Gastroesophageal sphincter (tissue), 4 donors: ENCODE results near the gene POFUT2. TPM values are rescaled to one million over a fixed set of nuclear protein-coding genes. Genes with fewer than 3 reads are reported as not detected.

Source experiments
- ATAC-seq: fragments of 150-250 bp; one replicate; pipeline ENCODE4 v1.9.1; 2016; ENCODE audit warnings: mild to moderate bottlenecking, moderate library complexity
- H3K27ac ChIP-seq, 4 donors: fragments of 200-600 bp; sonication (generic) in 3 of 4; 1 replicate in 3 of 4; 2 replicates in 1 of 4; pipeline ENCODE4 v1.5.1; 2016 to 2019
- H3K27me3 ChIP-seq: fragments of 200-600 bp; sonication (generic); one replicate; pipeline ENCODE4 v1.5.1; 2019
- H3K36me3 ChIP-seq, 2 donors: fragments of 200-600 bp; sonication (generic); one replicate each; pipeline ENCODE4 v1.5.1; 2019; ENCODE audit warnings: control low read depth in 1 of 2
- H3K4me1 ChIP-seq, 3 donors: fragments of 200-600 bp; sonication (generic); 1 replicate in 2 of 3; 2 replicates in 1 of 3; pipeline ENCODE4 v1.5.1; 2016 to 2019; ENCODE audit warnings: control low read depth in 2 of 3
- H3K4me3 ChIP-seq, 2 donors: fragments of 200-600 bp; sonication (generic); one replicate each; pipeline ENCODE4 v1.5.1; 2019; ENCODE audit warnings: mild to moderate bottlenecking in 1 of 2, moderate library complexity in 1 of 2
- H3K9me3 ChIP-seq, 3 donors: fragments of 200-600 bp; sonication (generic); one replicate each; pipeline ENCODE4 v1.5.1; 2017 to 2019; ENCODE audit warnings: control low read depth in 2 of 3
- CTCF ChIP-seq, 4 experiments: fragments of 200-600 bp in 2 of 4; fragments of 450-650 bp in 2 of 4; sonication (generic) in 1 of 4; IDR thresholded peaks; one replicate each; pipeline ENCODE4 v1.5.1; 2017 to 2019; ENCODE audit warnings: antibody characterized with exemption in 4 of 4, mild to moderate bottlenecking in 2 of 4, moderate library complexity in 2 of 4
- EP300 ChIP-seq: sonication (generic); formaldehyde crosslinking; IDR thresholded peaks from one replicate; pipeline ENCODE4 v1.6.1; 2017; ENCODE audit warnings: antibody characterized with exemption, mild to moderate bottlenecking
- POLR2A ChIP-seq, 2 donors: fragments of 450-650 bp; IDR thresholded peaks; one replicate each; pipeline ENCODE4 v1.6.1; 2017; ENCODE audit warnings: antibody characterized with exemption in 2 of 2, mild to moderate bottlenecking in 2 of 2, moderate library complexity in 1 of 2
- POLR2AphosphoS5 ChIP-seq: sonication (generic); formaldehyde crosslinking; IDR thresholded peaks from one replicate; pipeline ENCODE4 v1.6.1; 2017; ENCODE audit warnings: antibody characterized with exemption
- WGBS, 2 donors: methylation state at CpG; one replicate each; pipeline ENCODE4 v1.1.5; 2018; ENCODE audit warnings: low coverage in 1 of 2; 5-methylcytosine and 5-hydroxymethylcytosine counted together
- total RNA-seq, 4 donors: library from RNA; depleted of rRNA; stranded (reverse); fragments of >200 nt; gene quantifications; one replicate each; pipeline ENCODE4 v1.1.0, GENCODE V29; 2016

The POFUT2 gene
- total RNA-seq, 4 donors from 2014 or later, result 17.6 to 31.1 (median 24.2) TPM

GRCh38 chr21:45283611-45284455 is 3.9 kb downstream of the POFUT2 start:
- Histone ChIP-seq H3K27ac (no peak overlapping the region), H3K4me1 (peaks cover 0 to 30% (median 13%) of the 10 kb centered on the region in 3 donors), H3K9me3 (no peaks in the 10 kb centered on the region), H3K4me3 (no peak overlapping the region), H3K36me3 (peaks cover 0 to 73% of the 10 kb centered on the region in 2 donors), H3K27me3 (no peaks in the 10 kb centered on the region)
- TF ChIP-seq CTCF (IDR thresholded peaks at IDR 0.05) (no peak), POLR2AphosphoS5 (no peak), POLR2A (IDR thresholded peaks at IDR 0.05) (no peak), EP300 (no peak)
- WGBS, 2 donors, result 95 to 97% methylated on average over 5 to 23 of the region's 36 CpGs
- ATAC-seq, result no peak

GRCh38 chr21:45283035-45283610 is 4.6 kb downstream of the POFUT2 start:
- Histone ChIP-seq H3K9me3 (no peaks in the 10 kb centered on the region), H3K27ac (no peak overlapping the region), H3K27me3 (no peaks in the 10 kb centered on the region), H3K4me1 (peaks cover 0 to 23% (median 7%) of the 10 kb centered on the region in 3 donors), H3K36me3 (peaks cover 0 to 80% of the 10 kb centered on the region in 2 donors), H3K4me3 (no peak overlapping the region)
- 77 to 100% methylated on average over 2 to 4 of the region's 31 CpGs for WGBS, 2 donors
- TF ChIP-seq EP300 (no peak), CTCF (IDR thresholded peaks at IDR 0.05) (no peak), POLR2AphosphoS5 (no peak), POLR2A (IDR thresholded peaks at IDR 0.05) (no peak)
- no peak for ATAC-seq

GRCh38 chr21:45282283-45283034 is 5.2 kb downstream of the POFUT2 start:
- 74 to 84% methylated on average over 5 to 11 of the region's 22 CpGs for WGBS, 2 donors
- TF ChIP-seq EP300 (no peak), POLR2AphosphoS5 (no peak), CTCF (IDR thresholded peaks at IDR 0.05) (no peak), POLR2A (IDR thresholded peaks at IDR 0.05) (no peak)
- no peaks in the 10 kb centered on the region for H3K27me3 ChIP-seq

GRCh38 chr21:45281411-45282282 is 6.0 kb downstream of the POFUT2 start:
- Histone ChIP-seq H3K9me3 (no peaks in the 10 kb centered on the region), H3K4me3 (no peak overlapping the region), H3K27me3 (no peaks in the 10 kb centered on the region), H3K36me3 (peaks cover 0 to 95% of the 10 kb centered on the region in 2 donors), H3K4me1 (peaks cover 0 to 14% (median 3%) of the 10 kb centered on the region in 3 donors), H3K27ac (no peak overlapping the region)
- no peak for ATAC-seq
- WGBS, 2 donors, result 85% methylated on average over 4 of the region's 32 CpGs; no CpG with 5 or more reads in 1 of the 2 donors
- TF ChIP-seq POLR2A (IDR thresholded peaks at IDR 0.05), result no peak
- no peak for TF ChIP-seq POLR2AphosphoS5
- no peak for TF ChIP-seq EP300
- no peak for TF ChIP-seq CTCF (IDR thresholded peaks at IDR 0.05)

More at GRCh38 chr21:45282283-45283034, 5.2 kb downstream of the POFUT2 start:
- Histone ChIP-seq H3K27ac (no peak overlapping the region), H3K9me3 (no peaks in the 10 kb centered on the region), H3K4me1 (peaks cover 0 to 22% (median 7%) of the 10 kb centered on the region in 3 donors), H3K4me3 (no peak overlapping the region), H3K36me3 (peaks cover 0 to 87% of the 10 kb centered on the region in 2 donors)
- ATAC-seq, result no peak
